GM23338 (cell line): Measurements from ENCODE around the gene HP. TPM values are rescaled to one million over a fixed set of nuclear protein-coding genes. Genes with fewer than 3 reads are reported as not detected.
A peak's percentile ranks its signal among the peaks of the same experiment; 100 is the strongest.
"Not testable (repeated sequence)": the region's sequence is repeated elsewhere in the genome, so short reads cannot be mapped to it uniquely, and the experiment has no call there.

Experiments used
- ATAC-seq: fragments of 200-7000 bp; cut with Tn5 transposase; 3 replicates; pipeline ENCODE4 v1.9.1; 2020
- DNase-seq: peaks from one replicate; pipeline ENCODE4 v3.0.0-alpha.2; 2015; ENCODE audit warnings: low spot score
- H2AFZ ChIP-seq: fragments of 200-600 bp; sonication (generic); 2 replicates; pipeline ENCODE4 v1.8.0; 2016; ENCODE audit warnings: antibody characterized with exemption, mild to moderate bottlenecking, moderate library complexity
- H3F3A ChIP-seq: fragments of 200-600 bp; sonication (generic); replicated peaks from 2 replicates; pipeline ENCODE4 v1.8.0; 2017; ENCODE audit warnings: antibody characterized with exemption, mixed run types, low read depth
- H3K27ac ChIP-seq: fragments of 200-600 bp; sonication (generic); 2 replicates; pipeline ENCODE4 v1.6.1; 2016; ENCODE audit warnings: low read depth
- H3K27me3 ChIP-seq: fragments of 200-600 bp; sonication (generic); 2 replicates; pipeline ENCODE4 v1.8.0; 2016; ENCODE audit warnings: mild to moderate bottlenecking, mixed run types, moderate library complexity; ENCODE audit not compliant: insufficient read depth
- H3K36me3 ChIP-seq: fragments of 200-600 bp; sonication (generic); 2 replicates; pipeline ENCODE4 v1.8.0; 2016; ENCODE audit warnings: mild to moderate bottlenecking; ENCODE audit not compliant: insufficient read depth
- H3K4me1 ChIP-seq: fragments of 200-600 bp; sonication (generic); 2 replicates; pipeline ENCODE4 v1.8.0; 2016; ENCODE audit warnings: mild to moderate bottlenecking, moderate library complexity; ENCODE audit not compliant: insufficient read depth
- H3K4me2 ChIP-seq: fragments of 200-600 bp; sonication (generic); 2 replicates; pipeline ENCODE4 v1.7.1; 2017; ENCODE audit warnings: mixed run types
- H3K4me3 ChIP-seq: fragments of 200-600 bp; sonication (generic); 2 replicates; pipeline ENCODE4 v1.6.1; 2016; ENCODE audit warnings: mixed run types
- H3K79me2 ChIP-seq: fragments of 200-600 bp; sonication (generic); replicated peaks from 2 replicates; pipeline ENCODE4 v1.8.0; 2017; ENCODE audit warnings: mild to moderate bottlenecking; ENCODE audit not compliant: insufficient read depth
- H3K9me2 ChIP-seq: fragments of 200-600 bp; sonication (generic); 2 replicates; pipeline ENCODE4 v1.8.0; 2017; ENCODE audit not compliant: insufficient read depth
- H4K20me1 ChIP-seq: fragments of 200-600 bp; sonication (generic); replicated peaks from 2 replicates; pipeline ENCODE4 v1.8.0; 2017; ENCODE audit warnings: mild to moderate bottlenecking; ENCODE audit not compliant: insufficient read depth
- H3K27ac Mint-ChIP-seq: 2 replicates; pipeline ENCODE4 v1.8.0; 2020; ENCODE audit warnings: inconsistent platforms, mild to moderate bottlenecking, moderate library complexity, mixed read lengths
- H3K27me3 Mint-ChIP-seq: 3 replicates; pipeline ENCODE4 v1.8.0; 2022; ENCODE audit warnings: low read depth, mild to moderate bottlenecking, moderate library complexity, mixed read lengths, inconsistent platforms; ENCODE audit not compliant: insufficient read depth, poor library complexity
- H3K36me3 Mint-ChIP-seq: 3 replicates; pipeline ENCODE4 v1.8.0; 2021; ENCODE audit warnings: low read depth, mild to moderate bottlenecking, inconsistent platforms, moderate library complexity, mixed read lengths
- H3K4me1 Mint-ChIP-seq: 3 replicates; pipeline ENCODE4 v1.8.0; 2020; ENCODE audit warnings: mild to moderate bottlenecking, inconsistent platforms, mixed read lengths
- H3K4me3 Mint-ChIP-seq: 3 replicates; pipeline ENCODE4 v1.8.0; 2021; ENCODE audit warnings: moderate library complexity, mild to moderate bottlenecking, inconsistent platforms, mixed read lengths
- H3K9me3 Mint-ChIP-seq: 3 replicates; pipeline ENCODE4 v1.8.0; 2020; ENCODE audit warnings: moderate library complexity, mild to moderate bottlenecking, inconsistent platforms, mixed read lengths
- CREB1 ChIP-seq: fragments of 250-450 bp; sonication (Bioruptor Pico); IDR thresholded peaks from 2 replicates; pipeline ENCODE4 v1.5.0; 2020; ENCODE audit warnings: low read depth, mild to moderate bottlenecking, moderate library complexity
- EZH2phosphoT487 ChIP-seq: fragments of 200-600 bp; sonication (generic); IDR thresholded peaks from one replicate; pipeline ENCODE4 v1.8.1; 2018; ENCODE audit warnings: antibody characterized with exemption; ENCODE audit not compliant: unreplicated experiment
- JUNB ChIP-seq: IDR thresholded peaks from one replicate; pipeline ENCODE4 v1.6.1; 2016; ENCODE audit warnings: antibody characterized with exemption; ENCODE audit not compliant: unreplicated experiment
- NANOG ChIP-seq: IDR thresholded peaks from 2 replicates; pipeline ENCODE4 v1.6.1; 2016; ENCODE audit warnings: antibody characterized with exemption, borderline replicate concordance
- POLR2AphosphoS5 ChIP-seq: IDR thresholded peaks from 2 replicates; pipeline ENCODE4 v1.6.1; 2016; ENCODE audit warnings: antibody characterized with exemption, low read depth
- STAT1 ChIP-seq: IDR thresholded peaks from one replicate; pipeline ENCODE4 v1.6.1; 2016; ENCODE audit warnings: antibody characterized with exemption; ENCODE audit not compliant: unreplicated experiment
- ZNF114 ChIP-seq: fragments of 250-450 bp; sonication (Bioruptor Pico); IDR thresholded peaks from 2 replicates; pipeline ENCODE4 v1.5.0; 2020; ENCODE audit warnings: mild to moderate bottlenecking, moderate library complexity
- ZNF331 ChIP-seq: fragments of 250-450 bp; sonication (Bioruptor Pico); IDR thresholded peaks from 2 replicates; pipeline ENCODE4 v1.5.0; 2020; ENCODE audit warnings: low read depth, mild to moderate bottlenecking, moderate library complexity
- polyA plus RNA-seq: library from polyadenylated mRNA; unstranded; fragments of >200 nt; fragmentation: Nextera tagmentation; extraction: Ambion mirVana; gene quantifications from 2 replicates; pipeline ENCODE4 v1.2.1, GENCODE V29; 2016
- total RNA-seq: library from RNA; depleted of rRNA; stranded (reverse); fragments of >200 nt; shearing (Covaris generic); gene quantifications from 2 replicates; pipeline ENCODE4 v1.2.3, GENCODE V29; 2014
- TF ChIP-seq, protein P1 (sequence below): IDR thresholded peaks from one replicate; pipeline ENCODE4 v1.6.1; 2018; ENCODE audit warnings: antibody characterized with exemption; ENCODE audit not compliant: unreplicated experiment

HP gene
- total and polyA plus RNA-seq, 2 experiments from 2014 or later = 0.26 TPM; not detected in 1

- Histone ChIP-seq H3K4me2 (no peak overlapping the region), H3K4me1 (no peaks in the 10 kb centered on the region), H2AFZ (no peak overlapping the region), H3F3A (no peaks in the 10 kb centered on the region), H3K27me3 (no peaks in the 10 kb centered on the region), H3K36me3 (no peaks in the 10 kb centered on the region), H4K20me1 (no peaks in the 10 kb centered on the region), H3K9me2 (no peaks in the 10 kb centered on the region), H3K4me3 (no peak overlapping the region), H3K27ac (no peak overlapping the region), H3K79me2 (no peaks in the 10 kb centered on the region)
- TF ChIP-seq NANOG (no peak), CREB1 (CRISPR knock-in tag) (no peak)
- H3K36me3 Mint-ChIP-seq = no peaks in the 10 kb centered on the region
- no peaks in the 10 kb centered on the region; the same call in 2 of the 3 replicates for H3K9me3 Mint-ChIP-seq
- ATAC-seq (no peak), DNase-seq (no peak)
- no peaks in the 10 kb centered on the region for H3K4me1 Mint-ChIP-seq
- H3K27ac Mint-ChIP-seq = no peak overlapping the region
- peaks cover 2% of the 10 kb centered on the region for H3K27me3 Mint-ChIP-seq
- H3K4me3 Mint-ChIP-seq = no peak overlapping the region
Measured at GRCh38 chr16:72055911-72056310, 1.6 kb downstream of the HP start.

DNA sequence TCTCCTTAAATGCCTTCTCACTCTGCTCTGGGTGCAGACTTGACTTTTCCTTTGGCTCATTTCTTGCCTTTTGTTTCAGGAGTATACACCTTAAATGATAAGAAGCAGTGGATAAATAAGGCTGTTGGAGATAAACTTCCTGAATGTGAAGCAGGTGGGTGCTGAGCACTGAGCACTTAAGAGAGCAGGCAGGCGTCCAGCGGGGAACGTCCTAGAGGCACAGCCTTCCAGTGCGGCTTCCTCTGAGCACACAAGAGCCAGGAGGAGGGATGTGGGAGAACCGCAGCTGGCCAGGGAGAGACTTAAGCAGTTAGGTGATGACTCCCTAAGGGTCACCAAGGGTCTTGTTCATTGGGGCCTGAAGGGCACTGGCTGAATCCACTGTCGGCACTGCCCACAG, 3.0 kb downstream of the HP start:
- not testable (repeated sequence) for H3K4me1 Mint-ChIP-seq, H3K9me2 ChIP-seq, H3K36me3 ChIP-seq, H3K36me3 Mint-ChIP-seq, ATAC-seq, H3K9me3 Mint-ChIP-seq, DNase-seq, H3K27me3 Mint-ChIP-seq, H3K4me3 Mint-ChIP-seq, H2AFZ ChIP-seq, H3K4me2 ChIP-seq, H3K79me2 ChIP-seq, H3K27ac ChIP-seq, H3F3A ChIP-seq, H3K27ac Mint-ChIP-seq, H3K4me3 ChIP-seq, H4K20me1 ChIP-seq, H3K4me1 ChIP-seq, H3K27me3 ChIP-seq

DNA sequence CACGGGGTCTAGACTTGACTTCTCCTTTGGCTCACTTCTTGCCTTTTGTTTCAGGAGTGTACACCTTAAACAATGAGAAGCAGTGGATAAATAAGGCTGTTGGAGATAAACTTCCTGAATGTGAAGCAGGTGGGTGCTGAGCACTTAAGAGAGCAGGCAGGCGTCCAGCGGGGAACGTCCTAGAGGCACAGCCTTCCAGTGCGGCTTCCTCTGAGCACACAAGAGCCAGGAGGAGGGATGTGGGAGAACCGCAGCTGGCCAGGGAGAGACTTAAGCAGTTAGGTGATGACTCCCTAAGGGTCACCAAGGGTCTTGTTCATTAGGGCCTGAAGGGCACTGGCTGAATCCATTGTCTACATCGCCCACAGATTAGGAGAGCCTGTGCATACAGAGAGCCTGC, 4.8 kb downstream of the HP start:
- H3K4me1 ChIP-seq, H3K4me2 ChIP-seq, H3K27me3 ChIP-seq, DNase-seq, H3K9me2 ChIP-seq, H3K27ac ChIP-seq, H3K9me3 Mint-ChIP-seq, H3K4me1 Mint-ChIP-seq, H3K36me3 Mint-ChIP-seq, H3F3A ChIP-seq, H3K36me3 ChIP-seq, H3K27ac Mint-ChIP-seq, H2AFZ ChIP-seq, H3K4me3 Mint-ChIP-seq, H4K20me1 ChIP-seq, H3K79me2 ChIP-seq, H3K4me3 ChIP-seq, H3K27me3 Mint-ChIP-seq: not testable (repeated sequence)
- peak; percentile 25; the same call in 1 of the 3 replicates for ATAC-seq

GRCh38 chr16:72060405-72060804, 6.1 kb downstream of the HP start:
- H3K36me3 Mint-ChIP-seq = no peaks in the 10 kb centered on the region
- ATAC-seq (no peak), DNase-seq (no peak)
- no peak overlapping the region for H3K4me3 Mint-ChIP-seq
- Histone ChIP-seq H3K27ac (no peak overlapping the region), H3K79me2 (no peaks in the 10 kb centered on the region), H2AFZ (no peak overlapping the region), H4K20me1 (no peaks in the 10 kb centered on the region), H3K9me2 (no peaks in the 10 kb centered on the region), H3K4me1 (no peaks in the 10 kb centered on the region), H3K36me3 (no peaks in the 10 kb centered on the region), H3K27me3 (no peaks in the 10 kb centered on the region), H3K4me2 (no peak overlapping the region), H3K4me3 (no peak overlapping the region), H3F3A (no peaks in the 10 kb centered on the region)
- no peak overlapping the region for H3K27ac Mint-ChIP-seq
- H3K27me3 Mint-ChIP-seq = peaks cover 3% of the 10 kb centered on the region
- no peaks in the 10 kb centered on the region for H3K4me1 Mint-ChIP-seq
- H3K9me3 Mint-ChIP-seq = peaks cover 4% of the 10 kb centered on the region; the same call in 2 of the 3 replicates
- TF ChIP-seq, protein P1, sequence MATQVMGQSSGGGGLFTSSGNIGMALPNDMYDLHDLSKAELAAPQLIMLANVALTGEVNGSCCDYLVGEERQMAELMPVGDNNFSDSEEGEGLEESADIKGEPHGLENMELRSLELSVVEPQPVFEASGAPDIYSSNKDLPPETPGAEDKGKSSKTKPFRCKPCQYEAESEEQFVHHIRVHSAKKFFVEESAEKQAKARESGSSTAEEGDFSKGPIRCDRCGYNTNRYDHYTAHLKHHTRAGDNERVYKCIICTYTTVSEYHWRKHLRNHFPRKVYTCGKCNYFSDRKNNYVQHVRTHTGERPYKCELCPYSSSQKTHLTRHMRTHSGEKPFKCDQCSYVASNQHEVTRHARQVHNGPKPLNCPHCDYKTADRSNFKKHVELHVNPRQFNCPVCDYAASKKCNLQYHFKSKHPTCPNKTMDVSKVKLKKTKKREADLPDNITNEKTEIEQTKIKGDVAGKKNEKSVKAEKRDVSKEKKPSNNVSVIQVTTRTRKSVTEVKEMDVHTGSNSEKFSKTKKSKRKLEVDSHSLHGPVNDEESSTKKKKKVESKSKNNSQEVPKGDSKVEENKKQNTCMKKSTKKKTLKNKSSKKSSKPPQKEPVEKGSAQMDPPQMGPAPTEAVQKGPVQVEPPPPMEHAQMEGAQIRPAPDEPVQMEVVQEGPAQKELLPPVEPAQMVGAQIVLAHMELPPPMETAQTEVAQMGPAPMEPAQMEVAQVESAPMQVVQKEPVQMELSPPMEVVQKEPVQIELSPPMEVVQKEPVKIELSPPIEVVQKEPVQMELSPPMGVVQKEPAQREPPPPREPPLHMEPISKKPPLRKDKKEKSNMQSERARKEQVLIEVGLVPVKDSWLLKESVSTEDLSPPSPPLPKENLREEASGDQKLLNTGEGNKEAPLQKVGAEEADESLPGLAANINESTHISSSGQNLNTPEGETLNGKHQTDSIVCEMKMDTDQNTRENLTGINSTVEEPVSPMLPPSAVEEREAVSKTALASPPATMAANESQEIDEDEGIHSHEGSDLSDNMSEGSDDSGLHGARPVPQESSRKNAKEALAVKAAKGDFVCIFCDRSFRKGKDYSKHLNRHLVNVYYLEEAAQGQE = no peak
- TF ChIP-seq STAT1 = no peak
- TF ChIP-seq EZH2phosphoT487 = no peak
- TF ChIP-seq CREB1 (CRISPR knock-in tag) = no peak
- no peak for TF ChIP-seq ZNF331
- no peak for TF ChIP-seq JUNB
- no peak for TF ChIP-seq ZNF114 (CRISPR knock-in tag)
- no peak for TF ChIP-seq POLR2AphosphoS5
